SK-N-SH treated with all-trans-retinoic acid at 6 μM for 48 hours (cell line): ENCODE data around the gene FBXL16.

Experiments used
- BACH2 ChIP-seq: fragments of 250-450 bp; sonication (Bioruptor Pico); IDR thresholded peaks from 2 replicates; pipeline ENCODE4 v1.9.0; 2021; ENCODE audit warnings: mild to moderate bottlenecking, borderline replicate concordance
- CSDC2 ChIP-seq: fragments of 250-450 bp; sonication (Bioruptor Pico); IDR thresholded peaks from 2 replicates; pipeline ENCODE4 v1.5.0; 2020; ENCODE audit warnings: mild to moderate bottlenecking, moderate library complexity
- OSR1 ChIP-seq: fragments of 250-450 bp; sonication (Bioruptor Pico); IDR thresholded peaks from 2 replicates; pipeline ENCODE4 v1.8.0; 2022; ENCODE audit warnings: moderate library complexity, mild to moderate bottlenecking, inconsistent platforms
- RARB ChIP-seq: fragments of 250-450 bp; sonication (Bioruptor Pico); IDR thresholded peaks from 2 replicates; pipeline ENCODE4 v1.8.0; 2021; ENCODE audit warnings: mild to moderate bottlenecking, moderate library complexity
- SNAI2 ChIP-seq: fragments of 250-450 bp; sonication (Bioruptor Pico); IDR thresholded peaks from 2 replicates; pipeline ENCODE4 v1.5.0; 2020; ENCODE audit warnings: mild to moderate bottlenecking, moderate library complexity
- TCF4 ChIP-seq: fragments of 250-450 bp; sonication (Bioruptor Pico); IDR thresholded peaks from 2 replicates; pipeline ENCODE4 v1.8.0; 2021; ENCODE audit warnings: mild to moderate bottlenecking, moderate library complexity, borderline replicate concordance
- ZFP3 ChIP-seq: fragments of 250-450 bp; sonication (Bioruptor Pico); IDR thresholded peaks from 2 replicates; pipeline ENCODE4 v1.5.0; 2020; ENCODE audit warnings: mild to moderate bottlenecking, moderate library complexity
- ZFP30 ChIP-seq: fragments of 450-650 bp; formaldehyde crosslinking; IDR thresholded peaks from 2 replicates; pipeline ENCODE4 v1.5.0; 2022; ENCODE audit warnings: mild to moderate bottlenecking, moderate library complexity
- ZNF8 ChIP-seq: fragments of 450-650 bp; formaldehyde crosslinking; IDR thresholded peaks from 2 replicates; pipeline ENCODE4 v1.5.0; 2020; ENCODE audit warnings: mild to moderate bottlenecking, moderate library complexity
- TF ChIP-seq, protein P1 (sequence below): fragments of 250-450 bp; sonication (Bioruptor Pico); IDR thresholded peaks from 2 replicates; pipeline ENCODE4 v1.8.0; 2020; ENCODE audit warnings: mild to moderate bottlenecking, moderate library complexity, borderline replicate concordance
- TF ChIP-seq, protein P2 (sequence below): fragments of 250-450 bp; sonication (Bioruptor Pico); IDR thresholded peaks from 2 replicates; pipeline ENCODE4 v1.5.1; 2020; ENCODE audit warnings: low read depth, mild to moderate bottlenecking, moderate library complexity
- TF ChIP-seq, protein P3 (sequence below): fragments of 250-450 bp; sonication (Bioruptor Pico); IDR thresholded peaks from 2 replicates; pipeline ENCODE4 v1.5.0; 2020; ENCODE audit warnings: mild to moderate bottlenecking, moderate library complexity

DNA sequence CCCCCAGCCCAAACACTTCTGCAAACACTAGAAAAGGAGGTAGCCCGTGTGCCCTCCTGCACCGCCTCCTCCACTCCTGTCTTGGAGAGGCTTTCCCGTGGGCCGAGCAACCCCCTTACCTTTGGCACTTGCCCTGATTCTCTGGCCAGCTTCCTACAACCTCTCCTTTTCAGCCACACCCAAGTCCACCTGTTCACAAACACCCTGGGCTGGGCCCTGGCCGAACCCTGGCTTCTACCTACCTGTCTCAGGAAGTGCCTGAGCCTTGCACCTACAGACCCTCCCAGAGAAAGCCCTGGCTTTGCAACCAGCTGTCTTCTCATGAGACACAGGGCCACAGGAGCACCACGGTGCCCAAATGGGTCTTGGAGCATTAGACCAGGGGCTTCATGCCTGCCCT, 13.3 kb upstream of the FBXL16 start:
- TF ChIP-seq, protein P1, sequence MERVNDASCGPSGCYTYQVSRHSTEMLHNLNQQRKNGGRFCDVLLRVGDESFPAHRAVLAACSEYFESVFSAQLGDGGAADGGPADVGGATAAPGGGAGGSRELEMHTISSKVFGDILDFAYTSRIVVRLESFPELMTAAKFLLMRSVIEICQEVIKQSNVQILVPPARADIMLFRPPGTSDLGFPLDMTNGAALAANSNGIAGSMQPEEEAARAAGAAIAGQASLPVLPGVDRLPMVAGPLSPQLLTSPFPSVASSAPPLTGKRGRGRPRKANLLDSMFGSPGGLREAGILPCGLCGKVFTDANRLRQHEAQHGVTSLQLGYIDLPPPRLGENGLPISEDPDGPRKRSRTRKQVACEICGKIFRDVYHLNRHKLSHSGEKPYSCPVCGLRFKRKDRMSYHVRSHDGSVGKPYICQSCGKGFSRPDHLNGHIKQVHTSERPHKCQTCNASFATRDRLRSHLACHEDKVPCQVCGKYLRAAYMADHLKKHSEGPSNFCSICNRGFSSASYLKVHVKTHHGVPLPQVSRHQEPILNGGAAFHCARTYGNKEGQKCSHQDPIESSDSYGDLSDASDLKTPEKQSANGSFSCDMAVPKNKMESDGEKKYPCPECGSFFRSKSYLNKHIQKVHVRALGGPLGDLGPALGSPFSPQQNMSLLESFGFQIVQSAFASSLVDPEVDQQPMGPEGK (CRISPR knock-in tag) = no peak
- TF ChIP-seq, protein P2, sequence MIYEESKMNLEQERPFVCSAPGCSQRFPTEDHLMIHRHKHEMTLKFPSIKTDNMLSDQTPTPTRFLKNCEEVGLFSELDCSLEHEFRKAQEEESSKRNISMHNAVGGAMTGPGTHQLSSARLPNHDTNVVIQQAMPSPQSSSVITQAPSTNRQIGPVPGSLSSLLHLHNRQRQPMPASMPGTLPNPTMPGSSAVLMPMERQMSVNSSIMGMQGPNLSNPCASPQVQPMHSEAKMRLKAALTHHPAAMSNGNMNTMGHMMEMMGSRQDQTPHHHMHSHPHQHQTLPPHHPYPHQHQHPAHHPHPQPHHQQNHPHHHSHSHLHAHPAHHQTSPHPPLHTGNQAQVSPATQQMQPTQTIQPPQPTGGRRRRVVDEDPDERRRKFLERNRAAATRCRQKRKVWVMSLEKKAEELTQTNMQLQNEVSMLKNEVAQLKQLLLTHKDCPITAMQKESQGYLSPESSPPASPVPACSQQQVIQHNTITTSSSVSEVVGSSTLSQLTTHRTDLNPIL (CRISPR knock-in tag) = no peak
- TF ChIP-seq ZFP30 (CRISPR knock-in tag) (no peak), RARB (CRISPR knock-in tag) (no peak), SNAI2 (no peak), ZNF8 (CRISPR knock-in tag) (no peak), OSR1 (CRISPR knock-in tag) (no peak), CSDC2 (no peak), ZFP3 (CRISPR knock-in tag) (no peak), BACH2 (no peak), TCF4 (CRISPR knock-in tag) (no peak)
- TF ChIP-seq, protein P3, sequence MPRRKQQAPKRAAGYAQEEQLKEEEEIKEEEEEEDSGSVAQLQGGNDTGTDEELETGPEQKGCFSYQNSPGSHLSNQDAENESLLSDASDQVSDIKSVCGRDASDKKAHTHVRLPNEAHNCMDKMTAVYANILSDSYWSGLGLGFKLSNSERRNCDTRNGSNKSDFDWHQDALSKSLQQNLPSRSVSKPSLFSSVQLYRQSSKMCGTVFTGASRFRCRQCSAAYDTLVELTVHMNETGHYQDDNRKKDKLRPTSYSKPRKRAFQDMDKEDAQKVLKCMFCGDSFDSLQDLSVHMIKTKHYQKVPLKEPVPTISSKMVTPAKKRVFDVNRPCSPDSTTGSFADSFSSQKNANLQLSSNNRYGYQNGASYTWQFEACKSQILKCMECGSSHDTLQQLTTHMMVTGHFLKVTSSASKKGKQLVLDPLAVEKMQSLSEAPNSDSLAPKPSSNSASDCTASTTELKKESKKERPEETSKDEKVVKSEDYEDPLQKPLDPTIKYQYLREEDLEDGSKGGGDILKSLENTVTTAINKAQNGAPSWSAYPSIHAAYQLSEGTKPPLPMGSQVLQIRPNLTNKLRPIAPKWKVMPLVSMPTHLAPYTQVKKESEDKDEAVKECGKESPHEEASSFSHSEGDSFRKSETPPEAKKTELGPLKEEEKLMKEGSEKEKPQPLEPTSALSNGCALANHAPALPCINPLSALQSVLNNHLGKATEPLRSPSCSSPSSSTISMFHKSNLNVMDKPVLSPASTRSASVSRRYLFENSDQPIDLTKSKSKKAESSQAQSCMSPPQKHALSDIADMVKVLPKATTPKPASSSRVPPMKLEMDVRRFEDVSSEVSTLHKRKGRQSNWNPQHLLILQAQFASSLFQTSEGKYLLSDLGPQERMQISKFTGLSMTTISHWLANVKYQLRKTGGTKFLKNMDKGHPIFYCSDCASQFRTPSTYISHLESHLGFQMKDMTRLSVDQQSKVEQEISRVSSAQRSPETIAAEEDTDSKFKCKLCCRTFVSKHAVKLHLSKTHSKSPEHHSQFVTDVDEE (CRISPR knock-in tag) = no peak
